A549 (cell line): Measurements from ENCODE around the gene SAMD4B. TPM values are rescaled to one million over a fixed set of nuclear protein-coding genes. Genes with fewer than 3 reads are reported as not detected.
A peak's percentile ranks its signal among the peaks of the same experiment; 100 is the strongest.

ENCODE experiments used
- ATAC-seq, 2 experiments: fragments of 200-7000 bp in 1 of 2; fragments of >200 bp in 1 of 2; cut with Nextera tagmentation in 1 of 2; cut with Tn5 transposase in 1 of 2; 3 replicates each; pipeline versions ENCODE4 v1.8.0 to v1.9.1; 2018 to 2020; ENCODE audit warnings: mild to moderate bottlenecking in 1 of 2, moderate library complexity in 1 of 2
- CTCF ChIA-PET: fragments of 300-600 bp; sonication (Branson Sonifier 250); formaldehyde crosslinking; extraction: SDS; loops from one replicate; lab custom pipeline; 2021; ENCODE audit warnings: antibody characterized with exemption, inconsistent platforms; lab: Yijun Ruan, JAX
- POLR2A ChIA-PET: fragments of 350-600 bp; formaldehyde crosslinking; extraction: SDS; loops from one replicate; lab custom pipeline; 2021; ENCODE audit warnings: antibody characterized with exemption, inconsistent platforms; lab: Yijun Ruan, JAX
- DNase-seq, 2 experiments: peaks; one replicate each; pipeline versions ENCODE4 v3.0.0 to v3.0.0-alpha.2; 2011 to 2016; ENCODE audit warnings: low read depth in 1 of 2, low spot score in 1 of 2
- FAIRE-seq: peaks from 2 replicates; lab custom pipeline; 2011; peaks lifted over from hg19 to GRCh38; lab: Jason Lieb, UNC
- H3K27ac ChIP-seq, 2 experiments: fragments of >200 bp; sonication (Bioruptor Twin); formaldehyde crosslinking; 3 replicates each; pipeline ENCODE4 v1.5.1; 2016 to 2017
- H3K4me1 ChIP-seq: fragments of >200 bp; sonication (Bioruptor Twin); formaldehyde crosslinking; 3 replicates; pipeline ENCODE4 v1.6.1; 2016
- H3K4me2 ChIP-seq: fragments of >200 bp; sonication (Bioruptor Twin); formaldehyde crosslinking; 3 replicates; pipeline ENCODE4 v1.6.1; 2016
- H3K4me3 ChIP-seq: fragments of >200 bp; sonication (Bioruptor Twin); formaldehyde crosslinking; 3 replicates; pipeline ENCODE4 v1.5.1; 2016
- H3K9me3 ChIP-seq: fragments of >200 bp; sonication (Bioruptor Twin); formaldehyde crosslinking; 3 replicates; pipeline ENCODE4 v1.6.1; 2016
- ATOH8 ChIP-seq: fragments of 250-450 bp; sonication (Bioruptor Pico); IDR thresholded peaks from 2 replicates; pipeline ENCODE4 v1.5.0; 2020; ENCODE audit warnings: low read depth, mild to moderate bottlenecking, moderate library complexity
- CBX8 ChIP-seq: fragments of 200-600 bp; sonication (generic); IDR thresholded peaks from 2 replicates; pipeline ENCODE4 v1.6.1; 2016
- CEBPB ChIP-seq, 2 experiments: fragments of >200 bp in 1 of 2; sonication (Bioruptor Twin) in 1 of 2; formaldehyde crosslinking in 1 of 2; IDR thresholded peaks; 2 replicates each; pipeline ENCODE4 v1.6.1; 2012 to 2016
- CHD2 ChIP-seq: fragments of 150-350 bp; IDR thresholded peaks from 2 replicates; pipeline ENCODE4 v1.6.1; 2014; ENCODE audit warnings: low read length; ENCODE audit not compliant: partially characterized antibody
- CHD4 ChIP-seq: fragments of 200-600 bp; sonication (generic); IDR thresholded peaks from 2 replicates; pipeline ENCODE4 v1.6.1; 2016; ENCODE audit warnings: antibody characterized with exemption, mild to moderate bottlenecking, borderline replicate concordance
- E2F6 ChIP-seq: IDR thresholded peaks from 2 replicates; pipeline ENCODE4 v1.6.1; 2012; ENCODE audit warnings: low read depth, borderline replicate concordance
- ELK1 ChIP-seq: fragments of 150-350 bp; IDR thresholded peaks from 2 replicates; pipeline ENCODE4 v1.6.1; 2014; ENCODE audit warnings: low read depth, mild to moderate bottlenecking, low read length
- EP300 ChIP-seq, 2 experiments: fragments of >200 bp; sonication (Bioruptor Twin); formaldehyde crosslinking; IDR thresholded peaks; 2 replicates in 1 of 2; 3 replicates in 1 of 2; pipeline ENCODE4 v1.6.1; 2016 to 2017
- ESRRA ChIP-seq: fragments of 150-350 bp; IDR thresholded peaks from 2 replicates; pipeline ENCODE4 v1.6.1; 2014; ENCODE audit warnings: mild to moderate bottlenecking, low read length, borderline replicate concordance
- FOSB ChIP-seq: fragments of 250-450 bp; sonication (Bioruptor Pico); IDR thresholded peaks from 2 replicates; pipeline ENCODE4 v1.5.0; 2020; ENCODE audit warnings: mild to moderate bottlenecking, moderate library complexity
- FOSL2 ChIP-seq, 2 experiments: fragments of 450-650 bp in 1 of 2; fragments of >200 bp in 1 of 2; sonication (Bioruptor Twin) in 1 of 2; formaldehyde crosslinking; IDR thresholded peaks; 2 replicates each; pipeline versions ENCODE4 v1.5.0 to v1.6.1; 2016 to 2020; ENCODE audit warnings: mild to moderate bottlenecking in 1 of 2, moderate library complexity in 1 of 2
- GATA3 ChIP-seq: IDR thresholded peaks from 2 replicates; pipeline ENCODE4 v1.6.1; 2012; ENCODE audit warnings: borderline replicate concordance
- HDAC2 ChIP-seq: fragments of 200-600 bp; sonication (generic); IDR thresholded peaks from 2 replicates; pipeline ENCODE4 v1.6.1; 2016
- HEYL ChIP-seq: fragments of 250-450 bp; sonication (Bioruptor Pico); IDR thresholded peaks from 2 replicates; pipeline ENCODE4 v1.8.0; 2021; ENCODE audit warnings: mild to moderate bottlenecking, moderate library complexity
- HOXA7 ChIP-seq: fragments of 250-450 bp; sonication (Bioruptor Pico); IDR thresholded peaks from 2 replicates; pipeline ENCODE4 v1.5.0; 2020; ENCODE audit warnings: mild to moderate bottlenecking, moderate library complexity
- HOXB5 ChIP-seq: fragments of 250-450 bp; sonication (Bioruptor Pico); IDR thresholded peaks from 2 replicates; pipeline ENCODE4 v1.5.0; 2020; ENCODE audit warnings: mild to moderate bottlenecking, moderate library complexity
- JUNB ChIP-seq: fragments of >200 bp; sonication (Bioruptor Twin); formaldehyde crosslinking; IDR thresholded peaks from 2 replicates; pipeline ENCODE4 v1.6.1; 2016
- KDM1A ChIP-seq: fragments of 200-600 bp; sonication (generic); IDR thresholded peaks from 2 replicates; pipeline ENCODE4 v1.6.1; 2016; ENCODE audit warnings: low read depth, mild to moderate bottlenecking
- KDM5A ChIP-seq: fragments of 200-600 bp; sonication (generic); IDR thresholded peaks from 2 replicates; pipeline ENCODE4 v1.6.1; 2016; ENCODE audit warnings: antibody characterized with exemption, mild to moderate bottlenecking
- MAFK ChIP-seq: fragments of 450-650 bp; IDR thresholded peaks from 2 replicates; pipeline ENCODE4 v1.6.1; 2014; ENCODE audit not compliant: partially characterized antibody
- MYC ChIP-seq: IDR thresholded peaks from 2 replicates; pipeline ENCODE4 v1.6.1; 2012; ENCODE audit warnings: mild to moderate bottlenecking, inconsistent platforms, low read length, improper control_type of control experiment, borderline replicate concordance
- NPAS2 ChIP-seq: fragments of 250-450 bp; sonication (Bioruptor Pico); IDR thresholded peaks from 2 replicates; pipeline ENCODE4 v1.8.0; 2022; ENCODE audit warnings: mild to moderate bottlenecking, moderate library complexity, borderline replicate concordance
- POLR2A ChIP-seq: IDR thresholded peaks from 2 replicates; pipeline ENCODE4 v1.6.1; 2012; ENCODE audit warnings: mild to moderate bottlenecking, low read length
- RCOR1 ChIP-seq: fragments of 150-350 bp; IDR thresholded peaks from 2 replicates; pipeline ENCODE4 v1.6.1; 2014; ENCODE audit warnings: antibody characterized with exemption, low read length, low read depth
- REST ChIP-seq: fragments of 200-600 bp; sonication (generic); IDR thresholded peaks from 2 replicates; pipeline ENCODE4 v1.6.1; 2016; ENCODE audit warnings: antibody characterized with exemption, mild to moderate bottlenecking, moderate library complexity
- RFX5 ChIP-seq: fragments of 450-650 bp; IDR thresholded peaks from 2 replicates; pipeline ENCODE4 v1.7.1; 2014; ENCODE audit warnings: antibody characterized with exemption, mild to moderate bottlenecking, moderate library complexity
- RNF2 ChIP-seq: fragments of 200-600 bp; sonication (generic); IDR thresholded peaks from 2 replicates; pipeline ENCODE4 v1.6.1; 2016; ENCODE audit warnings: low read depth, mild to moderate bottlenecking, antibody characterized with exemption, moderate library complexity, borderline replicate concordance
- SMC3 ChIP-seq: fragments of >200 bp; sonication (Bioruptor Twin); formaldehyde crosslinking; IDR thresholded peaks from 3 replicates; pipeline ENCODE4 v1.6.1; 2018; ENCODE audit warnings: inconsistent platforms
- SREBF2 ChIP-seq: fragments of 450-650 bp; IDR thresholded peaks from 2 replicates; pipeline ENCODE4 v1.6.1; 2014; ENCODE audit warnings: mild to moderate bottlenecking, moderate library complexity
- TP53 ChIP-seq: fragments of 250-450 bp; sonication (Bioruptor Pico); IDR thresholded peaks from 2 replicates; pipeline ENCODE4 v1.5.0; 2021; ENCODE audit warnings: mild to moderate bottlenecking, moderate library complexity
- USF2 ChIP-seq: fragments of 450-650 bp; IDR thresholded peaks from 2 replicates; pipeline ENCODE4 v1.6.1; 2014; ENCODE audit warnings: antibody characterized with exemption
- ZFP36 ChIP-seq: fragments of 450-650 bp; IDR thresholded peaks from 2 replicates; pipeline ENCODE4 v1.6.1; 2014; ENCODE audit warnings: borderline replicate concordance; ENCODE audit not compliant: partially characterized antibody
- ZNF302 ChIP-seq: fragments of 250-450 bp; sonication (Bioruptor Pico); IDR thresholded peaks from 2 replicates; pipeline ENCODE4 v1.9.0; 2021; ENCODE audit warnings: inconsistent platforms, mild to moderate bottlenecking, moderate library complexity
- ZSCAN20 ChIP-seq: fragments of 250-450 bp; sonication (Bioruptor Pico); IDR thresholded peaks from 2 replicates; pipeline ENCODE4 v1.8.0; 2022; ENCODE audit warnings: mild to moderate bottlenecking, moderate library complexity
- WGBS: methylation state at CpG from one replicate; pipeline ENCODE4 v1.1.6; 2017; ENCODE audit errors: missing lambda C conversion rate; 5-methylcytosine and 5-hydroxymethylcytosine counted together
- polyA plus RNA-seq, 4 experiments: library from polyadenylated mRNA; depleted of rRNA in 3 of 4; stranded (reverse); fragments of >200 nt; fragmentation: RNase III in 1 of 4; extraction: RNeasy Plus Mini Kit Qiagen cat#74134 plus additional on column Dnase treatment in 1 of 4; gene quantifications; 2 replicates in 3 of 4; 3 replicates in 1 of 4; pipeline ENCODE4 v1.2.3, GENCODE V29; 2011 to 2017

Gene SAMD4B
- polyA plus RNA-seq, 2 of the 4 experiments (the other 2 are of a cell fraction): 82.1 to 118 TPM

GRCh38 chr19:39430675-39431593 is 88.7 kb downstream of the SAMD4B start:
- ChIA-PET POLR2A (interaction anchor here (0.6 to 2.7 kb wide), 8 partner anchors 10 to 85 kb away, joined by 3 to 17 read pairs (median 4); partner anchors contain the start of genes MED29, PAF1, SUPT5H and ZFP36), CTCF (interaction anchor here (0.9 to 23.5 kb wide), 8 partner anchors 8 to 32 kb away, joined by 3 to 457 read pairs (median 31); partner anchors contain the start of genes MED29, PAF1, PLEKHG2 and ZFP36)
- Histone ChIP-seq H3K27ac (peak overlapping the region; percentile 83 to 90), H3K4me3 (peak overlapping the region; percentile 5; the same call in 1 of the 3 replicates), H3K4me1 (peaks cover 74% of the 10 kb centered on the region), H3K4me2 (peak overlapping the region; percentile 91), H3K9me3 (no peaks in the 10 kb centered on the region)
- DNase-seq (peak; percentile 99 to 100), FAIRE-seq (peak; percentile 100), ATAC-seq (peak; percentile 74)
- WGBS: 18% methylated on average over 25 of the region's 25 CpGs
- TF ChIP-seq CEBPB (IDR thresholded peaks at IDR 0.05): peak; percentile 54 to 87; a peak in 3 of 4 replicates
- peak; percentile 42; the same call in 1 of the 2 replicates for TF ChIP-seq GATA3
- no peak for TF ChIP-seq NPAS2 (CRISPR knock-in tag)
- peak; percentile 89 for TF ChIP-seq FOSL2 (IDR thresholded peaks at IDR 0.05)
- TF ChIP-seq FOSL2 (CRISPR knock-in tag; IDR thresholded peaks at IDR 0.05): peak; percentile 100
- TF ChIP-seq MYC: peak; percentile 100
- TF ChIP-seq HDAC2: no peak
- TF ChIP-seq HOXA7 (CRISPR knock-in tag): peak; percentile 98
- peak; percentile 100 for TF ChIP-seq MAFK
- TF ChIP-seq REST: peak; percentile 4
- no peak for TF ChIP-seq ESRRA
- peak; percentile 93 for TF ChIP-seq E2F6
- TF ChIP-seq USF2: peak; percentile 83
- no peak for TF ChIP-seq ELK1
- TF ChIP-seq HOXB5: peak; percentile 99
- TF ChIP-seq RCOR1: no peak
- no peak for TF ChIP-seq SREBF2
- TF ChIP-seq SMC3: no peak
- peak; percentile 96 for TF ChIP-seq ZSCAN20 (CRISPR knock-in tag)
- TF ChIP-seq RNF2: no peak
- TF ChIP-seq CHD4: no peak
- peak in 1 of 2 experiments; percentile 73; a peak in 1 of 5 replicates for TF ChIP-seq EP300 (IDR thresholded peaks at IDR 0.05)
- TF ChIP-seq CHD2: peak; percentile 64
- TF ChIP-seq CBX8: no peak
- no peak for TF ChIP-seq ZFP36
- peak; percentile 85 for TF ChIP-seq RFX5
- TF ChIP-seq ATOH8: peak; percentile 99
- TF ChIP-seq FOSB (CRISPR knock-in tag): peak; percentile 97
- TF ChIP-seq KDM1A: no peak
- peak; percentile 98 for TF ChIP-seq TP53 (CRISPR knock-in tag)
- TF ChIP-seq POLR2A: peak; percentile 33; the same call in 1 of the 2 replicates
- TF ChIP-seq ZNF302: peak; percentile 93
- peak; percentile 74; the same call in 1 of the 2 replicates for TF ChIP-seq JUNB
- no peak for TF ChIP-seq KDM5A
- peak; percentile 97 for TF ChIP-seq HEYL (CRISPR knock-in tag)
